Measurements from ENCODE around the gene SKP1.

- TF ChIP-seq CTCF (IDR thresholded peaks at IDR 0.05) (no peak), EZH2 (IDR thresholded peaks at IDR 0.05) (no peak), EZH2phosphoT487 (IDR thresholded peaks at IDR 0.05) (no peak)
Observed at GRCh38 chr5:134176511-134177368, at the start of gene SKP1.

Measured in neural progenitor cell (in vitro differentiated cells).